GM21723 (cell line): ENCODE data around the gene RAVER1.

Experiments
- ATAC-seq: cut with Tn5 transposase; IDR thresholded peaks from one replicate; pipeline ENCODE4 v1.9.1; 2021; ENCODE audit warnings: mild to moderate bottlenecking, moderate library complexity; ENCODE audit not compliant: unreplicated experiment

RAVER1 gene

DNA sequence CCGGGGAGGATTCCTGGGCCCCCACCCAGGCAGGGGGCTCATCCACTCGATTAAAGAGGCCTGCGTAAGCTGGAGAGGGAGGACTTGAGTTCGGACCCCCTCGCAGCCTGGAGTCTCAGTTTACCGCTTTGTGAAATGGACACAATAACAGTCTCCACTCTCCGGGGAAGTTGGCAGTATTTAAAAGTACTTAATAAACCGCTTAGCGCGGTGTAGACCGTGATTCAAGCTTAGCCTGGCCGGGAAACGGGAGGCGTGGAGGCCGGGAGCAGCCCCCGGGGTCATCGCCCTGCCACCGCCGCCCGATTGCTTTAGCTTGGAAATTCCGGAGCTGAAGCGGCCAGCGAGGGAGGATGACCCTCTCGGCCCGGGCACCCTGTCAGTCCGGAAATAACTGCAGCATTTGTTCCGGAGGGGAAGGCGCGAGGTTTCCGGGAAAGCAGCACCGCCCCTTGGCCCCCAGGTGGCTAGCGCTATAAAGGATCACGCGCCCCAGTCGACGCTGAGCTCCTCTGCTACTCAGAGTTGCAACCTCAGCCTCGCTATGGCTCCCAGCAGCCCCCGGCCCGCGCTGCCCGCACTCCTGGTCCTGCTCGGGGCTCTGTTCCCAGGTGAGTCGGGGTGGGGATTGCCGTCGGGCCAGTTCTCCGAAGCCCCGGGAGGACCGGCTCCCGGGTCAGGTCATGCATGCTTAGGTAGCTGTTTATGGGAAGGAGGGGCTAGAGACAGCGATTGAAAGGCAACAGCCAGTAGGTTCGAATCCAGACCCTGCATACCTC, 62.5 kb downstream of the RAVER1 start, which contains the start of gene ICAM1:
Gene ICAM1, plus strand, starts transcription at position 505 of the 779 bp plus-strand sequence. Its CDS starts 40 bp downstream, at position 545.
- peak; percentile 45 for ATAC-seq

DNA sequence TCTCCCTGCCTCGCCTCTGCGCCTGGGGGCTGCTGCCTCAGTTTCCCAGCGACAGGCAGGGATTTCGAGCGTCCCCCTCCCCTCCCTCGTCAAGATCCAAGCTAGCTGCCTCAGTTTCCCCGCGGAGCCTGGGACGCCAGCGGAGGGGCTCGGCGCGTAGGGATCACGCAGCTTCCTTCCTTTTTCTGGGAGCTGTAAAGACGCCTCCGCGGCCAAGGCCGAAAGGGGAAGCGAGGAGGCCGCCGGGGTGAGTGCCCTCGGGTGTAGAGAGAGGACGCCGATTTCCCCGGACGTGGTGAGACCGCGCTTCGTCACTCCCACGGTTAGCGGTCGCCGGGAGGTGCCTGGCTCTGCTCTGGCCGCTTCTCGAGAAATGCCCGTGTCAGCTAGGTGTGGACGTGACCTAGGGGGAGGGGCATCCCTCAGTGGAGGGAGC, 63.1 kb downstream of the RAVER1 start:
- ATAC-seq, result peak; percentile 44

DNA sequence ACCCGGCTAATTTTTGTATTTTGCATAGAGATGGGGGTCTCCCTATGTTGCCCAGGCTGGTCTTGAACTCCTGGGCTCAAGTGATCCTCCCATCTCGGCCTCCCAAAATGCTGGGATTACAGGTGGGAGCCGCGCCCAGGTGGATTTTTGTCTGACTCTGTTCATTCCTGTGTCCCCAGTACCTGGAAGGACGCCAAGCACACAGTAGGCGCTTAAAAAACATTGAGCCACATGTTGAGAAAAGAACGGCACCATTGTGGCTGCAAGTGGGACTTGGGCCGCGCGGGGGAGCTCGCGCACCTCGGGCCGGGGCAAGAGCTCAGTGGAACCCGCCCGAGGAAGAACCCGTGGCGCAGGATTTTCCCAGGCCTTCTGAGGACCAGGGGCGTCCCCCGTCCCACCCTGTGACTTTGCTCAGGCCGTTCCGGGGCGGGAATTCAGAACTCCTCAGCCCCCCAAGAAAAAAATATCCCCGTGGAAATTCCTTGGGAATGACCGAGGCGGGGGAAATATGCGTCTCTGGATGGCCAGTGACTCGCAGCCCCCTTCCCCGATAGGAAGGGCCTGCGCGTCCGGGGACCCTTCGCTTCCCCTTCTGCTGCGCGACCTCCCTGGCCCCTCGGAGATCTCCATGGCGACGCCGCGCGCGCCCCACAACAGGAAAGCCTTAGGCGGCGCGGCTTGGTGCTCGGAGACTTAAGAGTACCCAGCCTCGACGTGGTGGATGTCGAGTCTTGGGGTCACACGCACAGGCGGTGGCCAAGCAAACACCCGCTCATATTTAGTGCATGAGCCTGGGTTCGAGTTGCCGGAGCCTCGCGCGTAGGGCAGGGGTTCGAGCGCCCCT, 63.8 kb downstream of the RAVER1 start:
- ATAC-seq, result peak; percentile 39

DNA sequence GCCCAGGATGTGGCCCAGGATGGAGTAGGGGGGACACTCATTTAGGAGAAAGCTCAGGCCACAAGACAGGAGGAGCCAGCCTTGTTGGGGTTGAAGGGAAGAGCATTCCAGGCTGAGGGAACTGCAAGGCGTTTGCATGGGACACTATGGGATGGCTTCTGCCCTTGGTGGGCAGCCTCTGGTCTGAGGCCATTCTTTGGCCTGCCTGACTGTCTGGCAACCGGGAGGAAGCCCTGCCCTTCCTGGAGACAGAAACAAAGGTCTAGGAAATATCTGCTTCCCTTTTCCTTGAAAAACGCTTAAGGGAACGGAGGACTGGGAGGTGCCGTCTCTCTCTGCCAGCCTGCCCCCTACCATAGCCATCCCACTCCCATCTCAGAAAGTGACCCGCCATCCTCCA, 65.3 kb downstream of the RAVER1 start:
- no peak for ATAC-seq

DNA sequence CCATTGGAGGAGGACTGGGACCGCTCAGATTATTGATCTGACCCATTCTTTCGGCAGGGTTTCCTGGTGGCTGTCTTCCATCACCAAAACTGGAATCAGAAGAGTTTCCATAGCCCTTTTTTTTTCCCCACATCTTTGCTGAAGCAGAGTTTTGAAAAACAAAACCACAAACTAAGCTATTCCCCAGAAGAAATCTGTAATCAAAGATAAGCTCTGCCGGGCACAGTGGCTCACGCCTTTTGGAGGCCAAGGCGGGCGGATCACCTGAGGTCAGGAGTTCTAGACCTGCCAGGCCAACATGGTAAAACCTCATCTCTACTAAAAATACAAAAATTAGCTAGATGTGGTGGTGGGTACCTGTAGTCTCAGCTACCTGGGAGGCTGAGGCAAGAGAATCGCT, 66.6 kb downstream of the RAVER1 start:
- no peak for ATAC-seq
